ENCODE measurements around the gene CEND1. TPM values are rescaled to one million over a fixed set of nuclear protein-coding genes. Genes with fewer than 3 reads are reported as not detected.
"Not testable (repeated sequence)": the region's sequence is repeated elsewhere in the genome, so short reads cannot be mapped to it uniquely, and the experiment has no call there.

Gene CEND1
- polyA plus RNA-seq, 4 donors = 0.49 to 1.5 (median 0.59) TPM

DNA sequence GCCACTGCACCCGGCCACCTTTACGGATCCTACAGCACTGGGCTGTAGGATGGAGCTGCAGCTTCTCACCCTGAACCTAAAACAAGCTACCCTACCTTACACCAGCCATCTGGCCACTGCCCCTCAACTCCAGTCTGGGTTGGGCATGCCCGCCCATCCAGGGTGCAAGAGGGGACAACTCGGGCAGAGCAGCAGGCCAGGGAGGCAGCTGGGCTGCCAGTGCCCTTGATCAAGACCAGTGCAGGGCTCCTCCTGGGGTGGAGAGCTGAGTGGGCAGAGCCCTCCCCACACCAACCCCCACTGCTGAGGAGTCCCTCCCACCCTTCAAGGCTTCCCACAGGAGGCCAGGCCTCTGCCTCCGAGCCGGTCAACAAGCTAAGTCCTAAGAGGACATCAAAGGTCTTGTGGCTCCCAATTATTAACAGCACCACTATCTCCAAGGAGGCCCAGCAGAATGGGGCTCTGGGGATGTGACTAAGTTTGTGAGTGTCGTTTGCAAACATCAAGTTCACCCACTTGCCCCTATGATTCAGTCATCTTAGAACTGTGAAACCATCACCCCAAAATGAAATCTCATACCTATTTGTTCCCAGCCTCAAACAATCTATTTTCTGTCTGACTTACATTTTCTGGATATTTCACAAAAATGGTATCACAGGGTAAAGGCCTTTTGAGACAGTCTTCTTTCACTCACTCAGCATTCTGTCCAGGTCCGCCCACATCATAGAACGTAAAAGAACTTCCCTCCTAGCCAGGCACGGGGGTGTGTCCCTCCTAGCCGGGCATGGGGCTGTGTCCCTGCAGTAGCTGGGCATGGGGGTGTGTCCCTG, 23.6 kb downstream of the CEND1 start:
- DNase-seq (ENCODE audit: low read depth in 4 of 4, low spot score in 3 of 4) = no peak

DNA sequence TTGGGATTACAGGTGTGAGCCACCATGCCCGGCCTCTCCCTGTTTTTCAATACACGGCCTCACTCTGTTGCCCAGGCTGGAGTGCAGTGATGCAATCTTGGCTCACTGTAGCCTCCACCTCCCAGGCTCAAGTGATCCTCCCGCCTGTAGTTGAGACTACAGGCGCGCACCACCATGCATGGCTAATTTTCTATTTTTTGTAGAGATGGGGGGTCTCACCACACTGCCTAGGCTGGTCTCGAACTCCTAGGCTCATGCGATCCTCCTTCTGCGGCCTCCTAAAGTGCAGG, 24.1 kb downstream of the CEND1 start:
- DNase-seq (ENCODE audit: low read depth in 4 of 4, low spot score in 3 of 4) = no peak

DNA sequence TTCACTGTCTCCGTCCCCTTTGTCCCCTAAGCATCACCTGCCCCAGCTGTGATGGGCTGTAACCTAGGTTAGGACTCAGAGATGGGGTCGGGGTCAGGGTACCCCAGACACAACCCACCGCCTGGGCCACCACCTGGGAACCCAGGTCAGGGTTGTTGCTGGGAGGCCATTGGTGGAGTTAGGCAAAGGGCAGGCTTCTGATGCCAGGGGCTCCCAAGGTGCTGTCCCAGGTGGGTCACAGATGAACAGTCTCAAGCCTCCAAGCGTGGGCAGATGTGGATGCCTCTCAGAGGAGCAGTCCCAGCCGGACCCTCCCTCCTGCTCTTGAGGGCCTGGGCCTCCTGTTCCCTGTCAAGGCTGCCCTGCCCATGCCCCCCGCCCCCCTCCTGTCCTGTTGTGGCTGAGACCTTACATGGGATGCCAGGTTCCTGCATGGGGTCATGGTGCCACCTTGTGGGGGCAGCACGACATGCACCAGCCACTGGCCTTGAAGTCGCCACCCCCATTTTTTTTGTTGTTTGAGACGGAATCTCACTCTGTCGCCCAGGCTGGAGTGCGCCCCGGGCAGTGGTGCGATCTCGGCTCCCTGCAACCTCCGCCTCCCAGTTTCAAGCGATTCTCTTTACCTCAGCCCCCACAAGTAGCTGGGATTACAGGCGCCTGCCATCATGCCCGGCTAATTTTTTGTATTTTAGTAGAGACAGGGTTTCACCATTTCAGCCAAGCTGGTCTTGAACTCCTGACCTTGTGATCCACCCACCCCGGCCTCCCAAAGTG, 24.7 kb downstream of the CEND1 start:
- DNase-seq (ENCODE audit: low read depth in 4 of 4, low spot score in 3 of 4) = no peak

DNA sequence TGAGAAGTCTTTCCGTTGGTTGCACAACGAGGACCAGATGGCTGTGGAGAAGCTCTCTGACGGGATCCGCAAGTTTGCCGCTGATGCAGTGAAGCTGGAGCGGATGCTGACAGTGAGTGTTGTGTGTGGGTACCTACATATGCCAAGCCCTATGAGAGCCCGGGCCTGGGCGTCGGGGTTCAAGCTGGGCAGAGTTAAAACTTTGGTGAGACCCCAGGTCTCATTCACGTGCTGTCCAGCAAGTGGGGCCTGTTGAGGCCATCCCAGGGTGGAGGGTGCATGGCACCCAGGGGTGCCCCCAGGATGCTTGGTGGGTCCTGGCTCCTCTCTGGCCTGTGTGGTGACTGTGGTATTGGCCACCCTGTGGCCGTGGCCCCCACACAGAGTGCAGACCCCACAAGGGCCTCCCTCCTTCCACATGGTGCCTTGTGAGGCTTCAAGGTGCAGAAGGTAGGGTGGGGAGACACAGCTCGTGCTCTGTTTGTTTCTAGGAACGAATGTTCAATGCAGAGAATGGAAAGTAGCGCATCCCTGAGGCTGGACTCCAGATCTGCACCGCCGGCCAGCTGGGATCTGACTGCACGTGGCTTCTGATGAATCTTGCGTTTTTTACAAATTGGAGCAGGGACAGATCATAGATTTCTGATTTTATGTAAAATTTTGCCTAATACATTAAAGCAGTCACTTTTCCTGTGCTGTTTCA, 25.4 kb downstream of the CEND1 start:
- DNase-seq (ENCODE audit: low read depth in 4 of 4, low spot score in 3 of 4) = no peak

DNA sequence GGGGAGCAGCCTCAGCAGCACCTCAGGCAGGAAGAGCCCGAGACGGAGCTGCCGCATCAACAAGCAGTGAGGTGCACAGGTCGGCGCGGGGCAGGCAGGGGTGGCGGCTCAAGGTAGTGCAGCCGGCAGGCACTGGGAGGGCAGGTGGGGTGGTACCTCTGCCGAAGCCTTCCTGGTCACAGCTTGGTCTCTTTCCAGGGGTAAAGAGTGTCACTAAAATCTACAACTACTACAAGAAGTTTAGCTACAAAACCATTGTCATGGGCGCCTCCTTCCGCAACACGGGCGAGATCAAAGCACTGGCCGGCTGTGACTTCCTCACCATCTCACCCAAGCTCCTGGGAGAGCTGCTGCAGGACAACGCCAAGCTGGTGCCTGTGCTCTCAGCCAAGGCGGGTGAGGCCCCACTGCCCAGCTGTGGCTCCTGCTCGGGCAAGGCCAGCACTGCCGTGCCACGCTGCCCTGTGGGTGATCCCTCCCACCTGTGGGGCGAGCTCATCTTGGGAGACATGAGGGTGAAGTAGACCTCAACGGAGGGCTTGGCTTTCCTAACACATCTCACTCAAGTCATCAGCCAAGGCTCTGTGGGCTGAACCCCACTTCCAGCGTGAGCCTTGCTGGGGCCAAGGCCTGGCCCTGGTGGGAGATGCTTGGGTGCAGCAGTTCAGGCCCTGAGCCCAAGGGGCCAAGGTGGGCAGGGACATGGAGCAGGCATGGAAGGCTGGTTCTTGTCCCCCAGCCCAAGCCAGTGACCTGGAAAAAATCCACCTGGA, 26.2 kb downstream of the CEND1 start:
- no peak for DNase-seq (ENCODE audit: low read depth in 4 of 4, low spot score in 3 of 4)

DNA sequence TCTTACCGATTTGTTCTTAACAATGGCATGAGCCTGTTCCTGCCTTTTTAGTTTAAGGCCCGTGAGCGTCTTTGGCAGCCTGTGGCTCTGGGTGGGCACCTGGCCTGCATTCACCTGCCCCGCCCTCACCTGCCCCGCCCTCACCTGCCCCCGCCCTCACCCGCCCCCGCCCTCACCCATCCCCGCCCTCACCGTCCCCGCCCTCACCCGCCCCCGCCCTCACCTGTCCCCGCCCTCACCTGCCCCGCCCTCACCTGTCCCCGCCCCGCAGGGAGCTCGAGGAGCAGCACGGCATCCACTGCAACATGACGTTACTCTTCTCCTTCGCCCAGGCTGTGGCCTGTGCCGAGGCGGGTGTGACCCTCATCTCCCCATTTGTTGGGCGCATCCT, 26.8 kb downstream of the CEND1 start:
- no peak for DNase-seq (ENCODE audit: low read depth in 4 of 4, low spot score in 3 of 4)

DNA sequence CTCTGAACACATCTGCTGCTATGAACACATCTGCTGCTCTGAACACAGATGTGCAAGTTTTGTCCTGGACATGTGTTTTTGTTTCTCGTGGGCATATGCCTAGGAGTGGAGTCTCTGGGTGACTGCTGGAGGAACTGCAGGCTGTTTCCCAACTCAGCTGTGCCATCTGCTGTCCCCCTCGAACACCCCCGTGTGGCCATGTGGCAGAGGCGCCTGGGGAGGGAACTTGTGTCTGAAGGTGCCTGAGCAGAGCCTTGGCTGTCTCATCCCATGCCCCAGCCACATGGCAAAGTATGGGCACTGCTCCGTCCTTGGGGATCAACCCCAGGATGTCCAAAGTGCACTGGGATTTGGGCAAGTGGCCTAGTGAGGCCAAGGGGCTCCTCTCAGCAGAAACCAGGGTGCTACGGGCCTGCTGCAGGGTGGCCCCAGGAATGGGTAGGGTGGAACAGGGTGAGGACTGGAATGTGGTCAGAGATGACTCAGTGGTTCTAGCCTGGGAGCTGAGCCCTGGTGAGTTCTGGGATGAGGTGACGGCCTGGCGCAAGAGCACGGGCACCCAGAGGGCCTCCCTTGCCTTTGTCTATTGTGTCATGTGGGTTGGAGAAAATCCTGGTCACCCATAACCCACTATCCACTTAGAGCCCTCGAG, 27.3 kb downstream of the CEND1 start:
- DNase-seq (ENCODE audit: low read depth in 4 of 4, low spot score in 3 of 4) = no peak

DNA sequence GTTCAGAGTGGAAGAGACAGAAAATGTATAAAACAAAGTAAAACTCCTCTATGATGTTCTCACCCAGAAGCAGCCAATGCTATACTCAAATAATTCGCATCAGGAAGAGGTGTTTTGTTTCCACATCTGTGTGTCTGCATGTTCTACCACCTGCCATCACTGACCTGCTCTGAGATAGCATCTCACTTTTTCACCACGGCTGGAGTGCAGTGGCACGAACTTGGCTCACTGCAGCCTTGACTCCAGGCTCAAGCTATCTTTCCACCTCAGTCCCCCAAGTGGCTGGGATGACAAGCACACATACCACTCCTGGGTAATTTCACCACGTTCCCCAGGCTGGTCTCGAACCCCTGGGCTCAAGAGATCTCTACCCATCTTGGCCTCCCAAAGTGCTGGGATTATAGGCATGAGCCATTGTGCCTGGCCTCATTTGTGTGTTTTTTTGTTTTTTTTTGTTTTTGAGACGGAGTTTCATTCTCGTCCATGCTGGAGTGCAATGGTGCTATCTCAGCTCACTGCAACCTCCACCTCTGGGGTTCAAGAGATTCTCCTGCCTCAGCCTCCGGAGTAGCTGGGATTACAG, 28.3 kb downstream of the CEND1 start:
- DNase-seq (ENCODE audit: low read depth in 4 of 4, low spot score in 3 of 4) = no peak

DNA sequence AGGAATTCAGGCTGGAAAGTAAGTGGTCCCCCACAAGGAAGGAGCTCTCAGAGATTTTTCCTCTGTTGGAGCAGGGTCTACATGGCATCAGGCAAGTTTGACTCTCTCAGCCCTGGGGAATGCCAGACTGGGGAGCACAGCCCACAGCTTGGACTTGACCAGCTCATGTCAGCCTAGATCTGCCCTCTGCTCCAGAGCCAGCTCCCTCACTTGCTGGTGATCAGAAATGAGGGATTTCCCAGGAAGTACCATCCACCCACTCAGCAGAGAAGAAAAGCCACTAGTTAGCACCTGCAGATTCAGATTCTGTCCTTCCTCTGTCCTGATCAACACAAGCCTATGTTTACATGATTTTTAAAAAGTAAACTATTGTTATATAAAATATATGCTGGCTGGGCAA, 29.7 kb downstream of the CEND1 start:
- no peak for DNase-seq (ENCODE audit: low read depth in 4 of 4, low spot score in 3 of 4)

DNA sequence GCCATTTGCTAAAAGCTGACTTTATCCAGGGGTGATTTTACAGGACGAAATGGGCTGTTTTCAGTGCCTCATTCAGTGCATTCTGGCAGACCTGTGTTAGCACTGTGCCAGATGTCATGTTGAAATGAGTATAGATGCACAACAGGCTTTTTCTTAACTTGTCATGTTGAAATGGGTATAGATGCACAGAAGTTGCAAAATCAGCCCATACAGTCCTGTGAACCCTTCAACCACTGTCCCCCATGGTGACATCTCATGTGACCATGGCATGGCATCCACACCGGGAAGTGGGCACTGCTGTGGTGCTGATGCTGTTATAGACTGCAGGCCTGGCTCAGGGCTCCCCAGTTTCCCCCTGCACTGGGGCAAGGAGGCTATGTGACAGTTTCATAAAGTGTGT, 40.2 kb downstream of the CEND1 start:
- DNase-seq (ENCODE audit: low read depth in 4 of 4, low spot score in 3 of 4) = no peak

DNA sequence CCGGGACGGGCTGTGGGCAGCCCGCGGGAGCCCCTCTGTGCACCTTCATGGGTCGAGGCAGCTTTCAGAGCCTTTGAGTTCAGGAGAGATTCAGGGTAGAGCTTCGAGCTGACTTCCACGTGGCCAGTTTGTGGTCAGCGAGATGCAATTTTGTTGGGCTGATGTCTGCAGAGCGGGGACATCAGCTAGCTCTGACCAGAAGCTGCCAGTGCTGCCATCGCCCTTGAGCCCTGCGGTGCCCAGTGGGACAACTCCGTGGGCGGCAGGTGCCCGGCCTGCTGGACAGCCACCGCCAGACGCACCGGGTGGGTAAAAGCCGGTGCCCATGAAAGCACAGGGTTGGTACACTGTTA, 41.9 kb downstream of the CEND1 start:
- no peak for DNase-seq (ENCODE audit: low read depth in 4 of 4, low spot score in 3 of 4)

DNA sequence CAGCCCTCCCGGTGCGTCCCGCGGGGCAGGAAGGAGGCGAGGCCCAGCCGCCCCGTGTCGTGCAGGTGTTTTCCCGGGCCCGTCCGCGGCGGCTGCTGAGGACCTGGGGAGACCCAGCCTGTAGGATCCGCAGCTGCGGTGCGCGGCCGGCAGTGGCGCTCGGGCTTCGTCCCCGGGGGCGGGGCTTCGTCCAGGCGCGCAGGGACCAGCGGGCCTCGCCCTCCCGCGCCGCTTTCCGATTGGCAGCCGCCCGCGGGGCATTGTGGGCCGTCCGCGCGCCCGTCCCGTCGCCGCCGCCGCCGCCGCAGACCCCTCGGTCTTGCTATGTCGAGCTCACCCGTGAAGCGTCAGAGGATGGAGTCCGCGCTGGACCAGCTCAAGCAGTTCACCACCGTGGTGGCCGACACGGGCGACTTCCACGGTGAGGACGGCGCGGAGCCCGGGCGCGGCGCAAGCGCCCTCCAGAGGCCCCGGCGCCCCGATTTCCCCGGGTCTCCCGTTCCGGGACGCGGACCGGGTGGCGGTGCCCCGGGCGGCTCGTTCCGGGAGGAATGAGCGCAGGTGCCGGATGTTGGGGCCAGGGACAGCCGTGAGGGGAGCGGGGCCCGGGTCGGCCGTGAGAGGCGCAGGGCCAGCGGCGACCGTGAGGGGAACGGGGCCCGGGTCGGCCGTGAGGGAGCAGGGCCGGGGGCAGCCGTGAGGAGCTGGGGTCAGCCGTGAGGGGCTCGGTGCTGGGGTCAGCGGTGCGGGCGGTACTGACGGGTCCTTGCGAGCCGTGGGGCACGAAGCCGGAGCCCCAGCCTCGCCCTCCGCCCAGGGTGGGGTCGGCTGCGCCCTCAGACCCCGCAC, 42.5 kb downstream of the CEND1 start, which contains the start of gene TALDO1:
Gene TALDO1 (plus strand): TSS at position 307 of the 849 bp plus-strand sequence. CDS start 18 bp downstream, at position 325.
- DNase-seq (ENCODE audit: low read depth in 4 of 4, low spot score in 3 of 4) = peak; percentile 59 to 78 (median 70)

DNA sequence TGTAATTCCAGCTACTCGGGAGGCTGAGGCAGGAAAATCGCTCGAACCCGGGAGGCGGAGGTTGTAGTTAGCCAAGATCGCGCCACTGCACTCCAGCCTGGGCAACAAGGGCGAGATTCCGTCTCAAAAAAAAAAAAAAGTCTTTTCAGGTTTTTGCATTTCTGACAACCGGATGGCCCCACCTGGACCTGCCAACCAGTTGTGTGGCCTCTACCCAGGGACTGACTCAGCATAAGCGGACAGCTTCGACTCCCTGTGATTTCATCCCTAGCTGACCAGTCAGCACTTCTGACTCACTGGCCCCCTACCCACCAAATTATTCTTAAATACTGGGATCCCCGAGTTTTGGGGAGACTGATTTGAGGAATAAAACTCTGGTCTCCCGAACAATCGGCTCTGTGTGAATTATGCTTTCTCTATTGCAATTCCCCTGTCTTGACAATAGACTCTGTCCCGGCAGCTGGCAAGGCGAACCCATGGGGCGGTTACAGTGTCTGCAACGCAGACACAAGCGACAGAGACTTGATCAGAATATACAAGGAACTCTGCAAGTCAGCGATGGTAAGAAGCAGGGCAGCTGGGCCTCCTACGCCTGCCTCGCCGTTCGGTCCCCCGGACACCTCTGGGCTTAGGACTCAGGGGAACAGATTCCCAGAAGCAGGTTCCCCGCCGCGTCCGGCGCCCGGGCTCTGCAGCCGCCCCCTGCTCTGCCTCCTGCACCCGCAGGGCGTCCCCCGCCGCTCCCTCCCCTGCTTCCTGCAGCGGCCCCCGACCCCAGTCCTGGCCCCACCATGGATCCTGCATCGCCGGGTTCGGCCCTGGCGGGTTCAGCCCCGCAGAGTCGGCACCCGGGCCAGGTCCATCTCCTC, 43.4 kb downstream of the CEND1 start:
- DNase-seq (ENCODE audit: low read depth in 4 of 4, low spot score in 3 of 4) = no peak

DNA sequence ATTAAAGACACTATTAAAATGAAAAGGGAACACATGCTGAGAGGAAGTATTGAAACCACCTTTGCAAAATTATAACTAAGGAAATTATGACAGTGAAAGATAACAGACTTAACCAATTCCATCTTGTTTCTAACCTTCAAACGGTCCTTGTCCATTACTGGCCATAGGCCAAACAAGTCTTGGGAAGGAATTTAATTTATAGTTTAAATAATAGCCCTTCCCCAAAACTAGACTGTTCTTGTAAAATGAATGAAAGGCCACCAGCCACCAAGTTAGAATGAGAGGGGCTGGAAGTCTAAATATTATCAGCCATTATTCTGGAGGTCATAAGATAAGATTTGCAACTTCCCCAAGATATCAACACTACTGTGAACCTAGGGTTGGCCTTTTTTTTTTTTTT, 44.5 kb downstream of the CEND1 start:
- no peak for DNase-seq (ENCODE audit: low read depth in 4 of 4, low spot score in 3 of 4)

DNA sequence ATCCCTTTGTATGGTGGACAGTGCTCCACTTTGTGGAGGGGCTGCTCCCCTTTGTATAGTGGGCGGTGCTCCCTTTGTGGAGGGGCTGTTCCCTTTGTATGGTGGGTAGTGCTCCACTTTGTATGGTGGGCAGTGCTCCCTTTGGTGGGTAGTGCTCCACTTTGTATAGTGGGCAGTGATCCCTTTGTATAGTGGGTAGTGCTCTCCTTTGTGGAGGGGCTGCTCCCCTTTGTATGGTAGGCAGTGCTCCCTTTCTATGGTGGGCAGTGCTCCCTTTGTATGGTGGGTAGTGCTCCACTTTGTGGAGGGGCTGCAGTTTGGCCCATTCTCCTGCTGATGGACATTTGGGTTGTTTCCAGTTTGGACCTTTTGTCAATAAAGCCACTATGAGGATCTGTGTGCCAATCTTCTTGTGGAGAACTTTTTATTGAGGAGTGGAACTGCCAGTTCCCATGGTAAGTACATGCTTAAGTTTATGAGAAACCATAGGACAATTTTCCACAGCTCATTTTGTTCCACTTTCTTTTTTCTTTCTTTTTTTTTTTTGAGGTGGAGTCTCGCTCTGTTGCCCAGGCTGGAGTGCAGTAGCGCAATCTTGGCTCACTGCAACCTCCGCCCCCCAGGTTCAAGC, 47.2 kb downstream of the CEND1 start:
- DNase-seq (ENCODE audit: low read depth in 4 of 4, low spot score in 3 of 4) = no peak

DNA sequence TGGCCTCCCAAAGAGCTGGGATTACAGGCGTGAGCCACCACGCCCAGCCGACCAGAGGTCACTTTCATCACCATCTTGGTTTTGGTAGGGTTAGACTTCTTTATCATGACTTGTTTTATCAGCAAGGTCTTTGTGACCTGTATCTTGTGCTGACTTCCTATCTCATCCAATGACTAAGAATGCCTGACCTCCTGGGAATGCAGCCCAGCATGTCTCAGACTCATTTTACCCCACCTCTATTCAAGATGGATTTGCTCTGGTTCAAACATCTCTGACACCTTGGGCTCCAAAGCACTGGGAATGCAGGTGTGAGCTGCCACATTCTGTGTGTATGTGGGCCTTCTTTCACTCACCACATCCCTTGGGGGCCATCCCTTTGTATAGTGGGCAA, 47.7 kb downstream of the CEND1 start:
- DNase-seq (ENCODE audit: low read depth in 4 of 4, low spot score in 3 of 4) = no peak

DNA sequence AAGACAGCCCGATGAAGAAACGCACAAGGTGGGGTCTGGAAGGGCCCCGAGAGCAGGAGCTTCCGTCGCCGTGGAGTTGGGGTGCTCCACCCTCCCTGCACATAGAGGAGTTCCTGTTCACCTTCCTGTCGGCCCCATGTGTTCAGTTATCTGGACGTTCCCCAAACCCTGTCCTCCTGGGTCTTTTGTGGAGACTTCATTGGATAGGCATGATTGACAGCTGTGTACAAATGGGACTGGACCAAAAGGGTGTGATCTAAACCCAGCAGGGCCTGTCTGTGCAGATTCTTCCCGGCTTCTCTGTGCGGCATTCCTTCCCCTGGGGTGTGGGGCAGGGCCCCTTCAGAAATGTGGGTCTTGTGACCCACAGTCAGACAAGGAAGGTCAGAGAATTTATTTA, 52.0 kb downstream of the CEND1 start:
- not testable (repeated sequence) for DNase-seq (ENCODE audit: low read depth in 4 of 4, low spot score in 3 of 4)

DNA sequence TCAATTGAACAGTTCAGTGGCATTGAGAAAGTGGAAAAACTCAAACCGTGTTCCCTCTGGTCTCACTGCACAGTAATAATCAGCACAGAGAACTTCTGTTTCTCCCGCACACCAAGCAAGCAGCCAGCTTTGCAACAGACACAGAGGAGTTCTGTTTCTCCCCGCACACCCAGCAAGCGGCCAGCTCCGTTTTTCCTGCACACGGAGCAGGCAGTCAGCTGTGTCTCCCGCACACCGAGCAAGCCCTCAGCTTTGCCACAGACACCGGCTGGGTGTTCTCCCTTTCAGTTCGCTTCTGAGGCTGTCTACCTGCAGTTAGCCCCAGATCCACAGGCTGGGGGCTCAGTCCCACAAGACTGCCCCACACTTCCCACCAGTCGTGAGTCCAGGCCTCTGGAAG, 52.5 kb downstream of the CEND1 start:
- DNase-seq (ENCODE audit: low read depth in 4 of 4, low spot score in 3 of 4) = no peak

All from left renal pelvis (tissue), 4 donors.